MM.1S (cell line): ENCODE results near the gene POLR3B.
"Not testable (repeated sequence)": the region's sequence is repeated elsewhere in the genome, so short reads cannot be mapped to it uniquely, and the experiment has no call there.

Experiments used
- DNase-seq: peaks from one replicate; pipeline ENCODE4 v3.0.0-alpha.2; 2015
- H2AFZ ChIP-seq: fragments of 300-600 bp; sonication (generic); 2 replicates; pipeline ENCODE4 v1.6.0; 2016; ENCODE audit warnings: antibody characterized with exemption, low read length
- H3F3A ChIP-seq: fragments of 300-600 bp; sonication (generic); 2 replicates; pipeline ENCODE4 v1.6.1; 2016; ENCODE audit warnings: mild to moderate bottlenecking, antibody characterized with exemption, low read length, moderate library complexity, mixed read lengths; ENCODE audit not compliant: insufficient read depth
- H3K27ac ChIP-seq: fragments of 300-600 bp; sonication (generic); 2 replicates; pipeline ENCODE4 v1.5.1; 2016; ENCODE audit warnings: mild to moderate bottlenecking, low read length
- H3K27me3 ChIP-seq: fragments of 300-600 bp; sonication (generic); replicated peaks from 2 replicates; pipeline ENCODE4 v1.6.0; 2016; ENCODE audit warnings: low read length; ENCODE audit not compliant: insufficient read depth
- H3K36me3 ChIP-seq: fragments of 300-600 bp; sonication (generic); replicated peaks from 2 replicates; pipeline ENCODE4 v1.6.1; 2016; ENCODE audit warnings: mild to moderate bottlenecking, low read length, mixed read lengths; ENCODE audit not compliant: insufficient read depth
- H3K4me1 ChIP-seq: fragments of 300-600 bp; sonication (generic); 2 replicates; pipeline ENCODE4 v1.6.1; 2016; ENCODE audit warnings: low read length, mixed read lengths
- H3K4me2 ChIP-seq: fragments of 300-600 bp; sonication (generic); 2 replicates; pipeline ENCODE4 v1.6.0; 2016; ENCODE audit warnings: low read depth, low read length
- H3K4me3 ChIP-seq: fragments of 300-600 bp; sonication (generic); 2 replicates; pipeline ENCODE4 v1.5.1; 2016; ENCODE audit warnings: low read length, mixed read lengths
- H3K79me2 ChIP-seq: fragments of 300-600 bp; sonication (generic); 2 replicates; pipeline ENCODE4 v1.6.1; 2016; ENCODE audit warnings: mixed run types, low read length, mixed read lengths
- H3K9ac ChIP-seq: fragments of 300-600 bp; sonication (generic); 2 replicates; pipeline ENCODE4 v1.6.1; 2016; ENCODE audit warnings: low read length, mixed read lengths
- H3K9me2 ChIP-seq: fragments of 300-600 bp; sonication (generic); replicated peaks from 2 replicates; pipeline ENCODE4 v1.6.1; 2016; ENCODE audit warnings: mild to moderate bottlenecking, low read length, mixed read lengths; ENCODE audit not compliant: insufficient read depth
- H3K9me3 ChIP-seq: fragments of 300-600 bp; sonication (generic); replicated peaks from 2 replicates; pipeline ENCODE4 v1.6.1; 2016; ENCODE audit warnings: mild to moderate bottlenecking, low read length, mixed read lengths; ENCODE audit not compliant: insufficient read depth
- H4K20me1 ChIP-seq: fragments of 300-600 bp; sonication (generic); 2 replicates; pipeline ENCODE4 v1.6.1; 2016; ENCODE audit warnings: mild to moderate bottlenecking, low read length, moderate library complexity, mixed read lengths; ENCODE audit not compliant: insufficient read depth
- CTCF ChIP-seq: fragments of 300-600 bp; sonication (generic); IDR thresholded peaks from 2 replicates; pipeline ENCODE4 v1.5.1; 2016; ENCODE audit warnings: antibody characterized with exemption, low read length, mixed read lengths
- EZH2 ChIP-seq: fragments of 300-600 bp; sonication (generic); optimal IDR thresholded peaks from 2 replicates; pipeline ENCODE3; 2017; ENCODE audit warnings: low read depth, mild to moderate bottlenecking, antibody characterized with exemption, low read length, mixed read lengths
- EZH2phosphoT487 ChIP-seq: fragments of 300-600 bp; sonication (generic); IDR thresholded peaks from 2 replicates; pipeline ENCODE4 v1.6.1; 2018; ENCODE audit warnings: antibody characterized with exemption, low read length

The POLR3B gene

GRCh38 chr12:106309671-106310505, 47.7 kb upstream of the POLR3B start:
- Histone ChIP-seq H3K9ac (no peak overlapping the region), H3K4me3 (no peak overlapping the region), H2AFZ (no peak overlapping the region), H3K9me2 (no peaks in the 10 kb centered on the region), H3K4me1 (peaks cover 31% of the 10 kb centered on the region), H3K4me2 (peak overlapping the region; percentile 40), H3K79me2 (no peaks in the 10 kb centered on the region), H3K27ac (no peak overlapping the region), H4K20me1 (no peaks in the 10 kb centered on the region), H3K27me3 (no peaks in the 10 kb centered on the region), H3F3A (peaks cover 9% of the 10 kb centered on the region; the same call in 1 of the 2 replicates), H3K9me3 (no peaks in the 10 kb centered on the region), H3K36me3 (no peaks in the 10 kb centered on the region)
- TF ChIP-seq CTCF (no peak), EZH2 (no peak), EZH2phosphoT487 (no peak)
- peak; percentile 24 for DNase-seq

- H2AFZ ChIP-seq: peak overlapping the region; percentile 24; the same call in 1 of the 2 replicates
These were observed 46.9 kb upstream of the POLR3B start for GRCh38 chr12:106310687-106311086.

GRCh38 chr12:106311139-106311538, 46.4 kb upstream of the POLR3B start:
- Histone ChIP-seq H3K36me3 (no peaks in the 10 kb centered on the region), H3K4me2 (peak overlapping the region; percentile 53), H3K4me1 (peaks cover 31% of the 10 kb centered on the region), H3K9me3 (no peaks in the 10 kb centered on the region), H4K20me1 (no peaks in the 10 kb centered on the region), H3K79me2 (no peaks in the 10 kb centered on the region), H3K27me3 (no peaks in the 10 kb centered on the region), H3K9me2 (no peaks in the 10 kb centered on the region), H3K9ac (peak overlapping the region; percentile 3; the same call in 1 of the 2 replicates), H3F3A (peaks cover 9% of the 10 kb centered on the region; the same call in 1 of the 2 replicates), H3K27ac (peak overlapping the region; percentile 44; the same call in 1 of the 2 replicates), H3K4me3 (peak overlapping the region; percentile 18), H2AFZ (peak overlapping the region; percentile 24)
- DNase-seq: peak; percentile 31
- TF ChIP-seq CTCF: no peak
- no peak for TF ChIP-seq EZH2phosphoT487
- TF ChIP-seq EZH2: no peak

More at GRCh38 chr12:106310687-106311086, 46.9 kb upstream of the POLR3B start:
- Histone ChIP-seq H3K9ac (no peak overlapping the region), H3F3A (peaks cover 9% of the 10 kb centered on the region; the same call in 1 of the 2 replicates), H3K36me3 (no peaks in the 10 kb centered on the region), H3K27ac (peak overlapping the region; percentile 44; the same call in 1 of the 2 replicates), H4K20me1 (no peaks in the 10 kb centered on the region), H3K4me2 (peak overlapping the region; percentile 53), H3K27me3 (no peaks in the 10 kb centered on the region), H3K79me2 (no peaks in the 10 kb centered on the region), H3K9me3 (no peaks in the 10 kb centered on the region), H3K4me3 (no peak overlapping the region), H3K4me1 (peaks cover 31% of the 10 kb centered on the region), H3K9me2 (no peaks in the 10 kb centered on the region)
- DNase-seq: no peak
- TF ChIP-seq EZH2 (no peak), EZH2phosphoT487 (no peak), CTCF (no peak)

GRCh38 chr12:106313413-106313812, 44.1 kb upstream of the POLR3B start:
- H3K4me3 ChIP-seq, H3K9me2 ChIP-seq, H4K20me1 ChIP-seq, H3K36me3 ChIP-seq, DNase-seq, H3K79me2 ChIP-seq, H3F3A ChIP-seq, H3K27me3 ChIP-seq, H3K4me2 ChIP-seq, H3K9me3 ChIP-seq, H3K9ac ChIP-seq, H3K27ac ChIP-seq, H2AFZ ChIP-seq: not testable (repeated sequence)
- H3K4me1 ChIP-seq: peaks cover 31% of the 10 kb centered on the region
